Measurements from ENCODE around the gene C3orf20. TPM values are rescaled to one million over a fixed set of nuclear protein-coding genes. Genes with fewer than 3 reads are reported as not detected.

The C3orf20 gene
- polyA plus RNA-seq, 1 donor from 2014 or later, result not detected

DNA sequence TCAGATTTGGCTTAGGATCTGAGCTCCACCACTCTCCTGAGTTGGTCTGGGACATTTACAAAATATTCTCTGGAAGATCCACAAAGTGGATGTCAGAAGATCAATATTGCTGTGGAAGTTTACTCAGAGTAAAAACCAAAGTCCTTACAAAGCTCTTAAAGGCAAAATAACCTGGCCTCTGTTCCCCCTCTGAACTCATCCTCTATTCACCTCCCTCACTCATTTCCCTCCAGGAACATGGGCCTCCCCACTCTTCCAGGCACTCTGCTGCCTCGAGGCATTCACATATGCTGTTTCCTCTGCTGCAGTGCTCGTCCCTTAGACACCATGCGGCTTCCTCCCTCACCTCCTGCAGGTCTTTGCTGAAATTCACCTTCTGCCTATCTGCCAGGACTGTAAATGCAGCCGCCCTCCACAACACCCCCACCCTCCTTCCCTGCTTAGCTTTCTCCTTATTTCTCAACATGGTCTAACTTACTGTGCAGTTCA, 42.5 kb upstream of the C3orf20 start:
- Histone ChIP-seq H3K36me3 (ENCODE audit: insufficient read depth, low read length) (no peaks in the 10 kb centered on the region), H2AFZ (ENCODE audit: low read depth, low read length) (no peak overlapping the region), H3K4me2 (ENCODE audit: low read length) (no peak overlapping the region), H3K27me3 (ENCODE audit: insufficient read depth, low read depth, low read length) (no peaks in the 10 kb centered on the region), H3F3A (ENCODE audit: insufficient read depth, low read length, poor library complexity, severe bottlenecking) (no peaks in the 10 kb centered on the region), H3K9me3 (ENCODE audit: low read length) (no peaks in the 10 kb centered on the region), H3K79me2 (replicated peaks; ENCODE audit: insufficient read depth, low read length) (no peaks in the 10 kb centered on the region), H3K27ac (ENCODE audit: low read length) (no peak overlapping the region), H3K9me2 (ENCODE audit: insufficient read depth, low read length) (no peaks in the 10 kb centered on the region), H3K9ac (ENCODE audit: low read length) (no peak overlapping the region), H4K20me1 (ENCODE audit: insufficient read depth) (no peaks in the 10 kb centered on the region), H3K4me3 (ENCODE audit: low read length) (no peak overlapping the region)
- TF ChIP-seq MXI1 (conservative IDR thresholded peaks at IDR 0.05; ENCODE audit: poor library complexity, severe bottlenecking), result no peak
- TF ChIP-seq EZH2 (IDR thresholded peaks at IDR 0.05; ENCODE audit: borderline replicate concordance, insufficient read depth, low read length, poor library complexity, severe bottlenecking), result no peak
- TF ChIP-seq POLR2AphosphoS5 (IDR thresholded peaks at IDR 0.05), result no peak
- TF ChIP-seq SMC3 (conservative IDR thresholded peaks at IDR 0.05; ENCODE audit: poor library complexity), result no peak
- TF ChIP-seq CTCF (IDR thresholded peaks at IDR 0.05; ENCODE audit: poor library complexity, severe bottlenecking), result no peak
- no peak for TF ChIP-seq EP300 (conservative IDR thresholded peaks at IDR 0.05; ENCODE audit: poor library complexity, severe bottlenecking)
- TF ChIP-seq, protein P1, sequence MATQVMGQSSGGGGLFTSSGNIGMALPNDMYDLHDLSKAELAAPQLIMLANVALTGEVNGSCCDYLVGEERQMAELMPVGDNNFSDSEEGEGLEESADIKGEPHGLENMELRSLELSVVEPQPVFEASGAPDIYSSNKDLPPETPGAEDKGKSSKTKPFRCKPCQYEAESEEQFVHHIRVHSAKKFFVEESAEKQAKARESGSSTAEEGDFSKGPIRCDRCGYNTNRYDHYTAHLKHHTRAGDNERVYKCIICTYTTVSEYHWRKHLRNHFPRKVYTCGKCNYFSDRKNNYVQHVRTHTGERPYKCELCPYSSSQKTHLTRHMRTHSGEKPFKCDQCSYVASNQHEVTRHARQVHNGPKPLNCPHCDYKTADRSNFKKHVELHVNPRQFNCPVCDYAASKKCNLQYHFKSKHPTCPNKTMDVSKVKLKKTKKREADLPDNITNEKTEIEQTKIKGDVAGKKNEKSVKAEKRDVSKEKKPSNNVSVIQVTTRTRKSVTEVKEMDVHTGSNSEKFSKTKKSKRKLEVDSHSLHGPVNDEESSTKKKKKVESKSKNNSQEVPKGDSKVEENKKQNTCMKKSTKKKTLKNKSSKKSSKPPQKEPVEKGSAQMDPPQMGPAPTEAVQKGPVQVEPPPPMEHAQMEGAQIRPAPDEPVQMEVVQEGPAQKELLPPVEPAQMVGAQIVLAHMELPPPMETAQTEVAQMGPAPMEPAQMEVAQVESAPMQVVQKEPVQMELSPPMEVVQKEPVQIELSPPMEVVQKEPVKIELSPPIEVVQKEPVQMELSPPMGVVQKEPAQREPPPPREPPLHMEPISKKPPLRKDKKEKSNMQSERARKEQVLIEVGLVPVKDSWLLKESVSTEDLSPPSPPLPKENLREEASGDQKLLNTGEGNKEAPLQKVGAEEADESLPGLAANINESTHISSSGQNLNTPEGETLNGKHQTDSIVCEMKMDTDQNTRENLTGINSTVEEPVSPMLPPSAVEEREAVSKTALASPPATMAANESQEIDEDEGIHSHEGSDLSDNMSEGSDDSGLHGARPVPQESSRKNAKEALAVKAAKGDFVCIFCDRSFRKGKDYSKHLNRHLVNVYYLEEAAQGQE (IDR thresholded peaks at IDR 0.05; ENCODE audit: borderline replicate concordance), result no peak
- no peak for TF ChIP-seq TAF1 (IDR thresholded peaks at IDR 0.05; ENCODE audit: low read depth)

GRCh38 chr3:14633417-14633816, 41.5 kb upstream of the C3orf20 start:
- Histone ChIP-seq H3K79me2 (replicated peaks; ENCODE audit: insufficient read depth, low read length) (no peaks in the 10 kb centered on the region), H3K27ac (ENCODE audit: low read length) (no peak overlapping the region), H3K9me2 (ENCODE audit: insufficient read depth, low read length) (no peaks in the 10 kb centered on the region), H3K4me2 (ENCODE audit: low read length) (no peak overlapping the region), H3K9me3 (ENCODE audit: low read length) (no peaks in the 10 kb centered on the region), H2AFZ (ENCODE audit: low read depth, low read length) (no peak overlapping the region), H3K9ac (ENCODE audit: low read length) (no peak overlapping the region), H3K36me3 (ENCODE audit: insufficient read depth, low read length) (no peaks in the 10 kb centered on the region), H3K4me3 (ENCODE audit: low read length) (no peak overlapping the region), H3F3A (ENCODE audit: insufficient read depth, low read length, poor library complexity, severe bottlenecking) (no peaks in the 10 kb centered on the region), H4K20me1 (ENCODE audit: insufficient read depth) (no peaks in the 10 kb centered on the region), H3K27me3 (ENCODE audit: insufficient read depth, low read depth, low read length) (no peaks in the 10 kb centered on the region)
- TF ChIP-seq, protein P1 (IDR thresholded peaks at IDR 0.05; ENCODE audit: borderline replicate concordance), result no peak
- TF ChIP-seq MXI1 (conservative IDR thresholded peaks at IDR 0.05; ENCODE audit: poor library complexity, severe bottlenecking), result no peak
- no peak for TF ChIP-seq TAF1 (IDR thresholded peaks at IDR 0.05; ENCODE audit: low read depth)
- no peak for TF ChIP-seq RAD21 (conservative IDR thresholded peaks at IDR 0.05)
- no peak for TF ChIP-seq SMC3 (conservative IDR thresholded peaks at IDR 0.05; ENCODE audit: poor library complexity)

Measured in neural cell (in vitro differentiated cells).